ENCODE results near the gene MOSPD3. TPM values are rescaled to one million over a fixed set of nuclear protein-coding genes. Genes with fewer than 3 reads are reported as not detected.

Gene MOSPD3
- total and polyA plus RNA-seq, 2 of the 13 experiments (the other 11 are each of a cell fraction or from before 2014, with no cell fraction given): 7.6 to 8.8 TPM

DNA sequence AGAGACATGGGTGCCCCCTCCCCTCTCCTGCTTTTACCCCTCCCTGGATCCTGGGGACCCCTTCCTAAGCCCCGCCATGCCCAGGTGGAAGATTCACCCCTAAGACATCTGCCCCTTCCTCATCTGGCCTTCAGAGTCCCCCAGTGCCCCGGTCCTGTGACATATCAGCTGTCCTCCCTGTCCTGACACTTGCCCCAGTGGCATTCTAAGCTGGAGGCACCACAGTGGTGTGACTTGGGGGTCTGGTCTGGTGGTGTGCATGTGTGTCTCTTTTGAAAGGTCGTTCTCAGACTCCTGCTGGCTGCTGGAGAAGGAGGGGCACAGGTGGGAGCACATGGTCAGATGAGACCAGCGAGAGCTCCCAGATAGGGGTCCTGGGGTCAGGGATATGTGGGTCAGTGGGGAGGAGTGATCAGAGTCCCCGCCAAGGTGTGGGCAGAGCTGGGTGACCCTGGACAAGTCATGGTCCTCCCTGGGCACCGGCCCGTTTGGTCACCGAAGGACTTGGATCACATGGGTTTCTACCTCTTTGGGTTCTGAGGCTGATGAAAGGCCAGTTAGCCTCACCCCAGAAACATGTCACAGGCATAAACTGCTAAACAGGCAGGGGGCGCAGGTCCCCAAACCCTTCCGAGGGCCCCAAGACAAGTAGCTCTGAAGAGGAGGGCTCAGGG is 29.7 kb downstream of the MOSPD3 start (continued):
- TF ChIP-seq ZC3H13 (CRISPR knock-in tag; IDR thresholded peaks at IDR 0.05): peak; percentile 35; the same call in 1 of the 2 replicates
- TF ChIP-seq, protein P1, sequence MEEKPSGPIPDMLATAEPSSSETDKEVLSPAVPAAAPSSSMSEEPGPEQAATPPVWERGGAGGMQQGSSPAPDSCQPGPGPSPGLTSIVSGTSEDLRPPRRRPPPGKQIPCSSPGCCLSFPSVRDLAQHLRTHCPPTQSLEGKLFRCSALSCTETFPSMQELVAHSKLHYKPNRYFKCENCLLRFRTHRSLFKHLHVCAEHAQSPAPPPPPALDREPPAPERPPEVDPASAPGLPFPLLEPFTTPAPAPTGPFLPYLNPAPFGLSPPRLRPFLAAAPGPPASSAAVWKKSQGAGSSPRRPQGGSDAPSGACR (CRISPR knock-in tag; IDR thresholded peaks at IDR 0.05): peak; percentile 52; the same call in 1 of the 2 replicates
- TF ChIP-seq, protein P2, sequence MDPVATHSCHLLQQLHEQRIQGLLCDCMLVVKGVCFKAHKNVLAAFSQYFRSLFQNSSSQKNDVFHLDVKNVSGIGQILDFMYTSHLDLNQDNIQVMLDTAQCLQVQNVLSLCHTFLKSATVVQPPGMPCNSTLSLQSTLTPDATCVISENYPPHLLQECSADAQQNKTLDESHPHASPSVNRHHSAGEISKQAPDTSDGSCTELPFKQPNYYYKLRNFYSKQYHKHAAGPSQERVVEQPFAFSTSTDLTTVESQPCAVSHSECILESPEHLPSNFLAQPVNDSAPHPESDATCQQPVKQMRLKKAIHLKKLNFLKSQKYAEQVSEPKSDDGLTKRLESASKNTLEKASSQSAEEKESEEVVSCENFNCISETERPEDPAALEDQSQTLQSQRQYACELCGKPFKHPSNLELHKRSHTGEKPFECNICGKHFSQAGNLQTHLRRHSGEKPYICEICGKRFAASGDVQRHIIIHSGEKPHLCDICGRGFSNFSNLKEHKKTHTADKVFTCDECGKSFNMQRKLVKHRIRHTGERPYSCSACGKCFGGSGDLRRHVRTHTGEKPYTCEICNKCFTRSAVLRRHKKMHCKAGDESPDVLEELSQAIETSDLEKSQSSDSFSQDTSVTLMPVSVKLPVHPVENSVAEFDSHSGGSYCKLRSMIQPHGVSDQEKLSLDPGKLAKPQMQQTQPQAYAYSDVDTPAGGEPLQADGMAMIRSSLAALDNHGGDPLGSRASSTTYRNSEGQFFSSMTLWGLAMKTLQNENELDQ (CRISPR knock-in tag; IDR thresholded peaks at IDR 0.05; ENCODE audit: borderline replicate concordance): no peak
- TF ChIP-seq, protein P3, sequence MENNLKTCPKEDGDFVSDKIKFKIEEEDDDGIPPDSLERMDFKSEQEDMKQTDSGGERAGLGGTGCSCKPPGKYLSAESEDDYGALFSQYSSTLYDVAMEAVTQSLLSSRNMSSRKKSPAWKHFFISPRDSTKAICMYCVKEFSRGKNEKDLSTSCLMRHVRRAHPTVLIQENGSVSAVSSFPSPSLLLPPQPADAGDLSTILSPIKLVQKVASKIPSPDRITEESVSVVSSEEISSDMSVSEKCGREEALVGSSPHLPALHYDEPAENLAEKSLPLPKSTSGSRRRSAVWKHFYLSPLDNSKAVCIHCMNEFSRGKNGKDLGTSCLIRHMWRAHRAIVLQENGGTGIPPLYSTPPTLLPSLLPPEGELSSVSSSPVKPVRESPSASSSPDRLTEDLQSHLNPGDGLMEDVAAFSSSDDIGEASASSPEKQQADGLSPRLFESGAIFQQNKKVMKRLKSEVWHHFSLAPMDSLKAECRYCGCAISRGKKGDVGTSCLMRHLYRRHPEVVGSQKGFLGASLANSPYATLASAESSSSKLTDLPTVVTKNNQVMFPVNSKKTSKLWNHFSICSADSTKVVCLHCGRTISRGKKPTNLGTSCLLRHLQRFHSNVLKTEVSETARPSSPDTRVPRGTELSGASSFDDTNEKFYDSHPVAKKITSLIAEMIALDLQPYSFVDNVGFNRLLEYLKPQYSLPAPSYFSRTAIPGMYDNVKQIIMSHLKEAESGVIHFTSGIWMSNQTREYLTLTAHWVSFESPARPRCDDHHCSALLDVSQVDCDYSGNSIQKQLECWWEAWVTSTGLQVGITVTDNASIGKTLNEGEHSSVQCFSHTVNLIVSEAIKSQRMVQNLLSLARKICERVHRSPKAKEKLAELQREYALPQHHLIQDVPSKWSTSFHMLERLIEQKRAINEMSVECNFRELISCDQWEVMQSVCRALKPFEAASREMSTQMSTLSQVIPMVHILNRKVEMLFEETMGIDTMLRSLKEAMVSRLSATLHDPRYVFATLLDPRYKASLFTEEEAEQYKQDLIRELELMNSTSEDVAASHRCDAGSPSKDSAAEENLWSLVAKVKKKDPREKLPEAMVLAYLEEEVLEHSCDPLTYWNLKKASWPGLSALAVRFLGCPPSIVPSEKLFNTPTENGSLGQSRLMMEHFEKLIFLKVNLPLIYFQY (CRISPR knock-in tag; IDR thresholded peaks at IDR 0.05; ENCODE audit: borderline replicate concordance): no peak
- no peak for TF ChIP-seq ZNF678 (CRISPR knock-in tag; IDR thresholded peaks at IDR 0.05)
- no peak for TF ChIP-seq ZNF20 (CRISPR knock-in tag; IDR thresholded peaks at IDR 0.05)
- no peak for TF ChIP-seq ATF7-NPFF (CRISPR knock-in tag; IDR thresholded peaks at IDR 0.05; ENCODE audit: low read depth)
- TF ChIP-seq HOXD1 (CRISPR knock-in tag; IDR thresholded peaks at IDR 0.05): no peak
- TF ChIP-seq NPAS2 (CRISPR knock-in tag; IDR thresholded peaks at IDR 0.05; ENCODE audit: borderline replicate concordance): no peak
- TF ChIP-seq, protein P4, sequence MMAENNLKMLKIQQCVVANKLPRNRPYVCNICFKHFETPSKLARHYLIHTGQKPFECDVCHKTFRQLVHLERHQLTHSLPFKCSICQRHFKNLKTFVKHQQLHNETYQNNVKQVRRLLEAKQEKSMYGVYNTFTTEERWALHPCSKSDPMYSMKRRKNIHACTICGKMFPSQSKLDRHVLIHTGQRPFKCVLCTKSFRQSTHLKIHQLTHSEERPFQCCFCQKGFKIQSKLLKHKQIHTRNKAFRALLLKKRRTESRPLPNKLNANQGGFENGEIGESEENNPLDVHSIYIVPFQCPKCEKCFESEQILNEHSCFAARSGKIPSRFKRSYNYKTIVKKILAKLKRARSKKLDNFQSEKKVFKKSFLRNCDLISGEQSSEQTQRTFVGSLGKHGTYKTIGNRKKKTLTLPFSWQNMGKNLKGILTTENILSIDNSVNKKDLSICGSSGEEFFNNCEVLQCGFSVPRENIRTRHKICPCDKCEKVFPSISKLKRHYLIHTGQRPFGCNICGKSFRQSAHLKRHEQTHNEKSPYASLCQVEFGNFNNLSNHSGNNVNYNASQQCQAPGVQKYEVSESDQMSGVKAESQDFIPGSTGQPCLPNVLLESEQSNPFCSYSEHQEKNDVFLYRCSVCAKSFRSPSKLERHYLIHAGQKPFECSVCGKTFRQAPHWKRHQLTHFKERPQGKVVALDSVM (CRISPR knock-in tag; IDR thresholded peaks at IDR 0.05): peak; percentile 0; the same call in 1 of the 2 replicates
- no peak for TF ChIP-seq ZNF776 (CRISPR knock-in tag; IDR thresholded peaks at IDR 0.05)
- TF ChIP-seq SATB2 (CRISPR knock-in tag; IDR thresholded peaks at IDR 0.05): no peak
- no peak for TF ChIP-seq ZNF605 (CRISPR knock-in tag; IDR thresholded peaks at IDR 0.05)
- TF ChIP-seq KDM6A (CRISPR knock-in tag; IDR thresholded peaks at IDR 0.05; ENCODE audit: low read depth): no peak
- TF ChIP-seq, protein P5, sequence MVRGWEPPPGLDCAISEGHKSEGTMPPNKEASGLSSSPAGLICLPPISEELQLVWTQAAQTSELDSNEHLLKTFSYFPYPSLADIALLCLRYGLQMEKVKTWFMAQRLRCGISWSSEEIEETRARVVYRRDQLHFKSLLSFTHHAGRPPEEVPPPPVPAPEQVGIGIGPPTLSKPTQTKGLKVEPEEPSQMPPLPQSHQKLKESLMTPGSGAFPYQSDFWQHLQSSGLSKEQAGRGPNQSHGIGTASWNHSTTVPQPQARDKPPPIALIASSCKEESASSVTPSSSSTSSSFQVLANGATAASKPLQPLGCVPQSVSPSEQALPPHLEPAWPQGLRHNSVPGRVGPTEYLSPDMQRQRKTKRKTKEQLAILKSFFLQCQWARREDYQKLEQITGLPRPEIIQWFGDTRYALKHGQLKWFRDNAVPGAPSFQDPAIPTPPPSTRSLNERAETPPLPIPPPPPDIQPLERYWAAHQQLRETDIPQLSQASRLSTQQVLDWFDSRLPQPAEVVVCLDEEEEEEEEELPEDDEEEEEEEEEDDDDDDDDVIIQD (CRISPR knock-in tag; IDR thresholded peaks at IDR 0.05; ENCODE audit: low read depth): 0 out of 2 replicates have a peak, but pooled peaks have one; percentile 7
